Hematopoietic multipotent progenitor cell treated with erythropoietin and hydrocortisone succinate and interleukin-3 and kit ligand, for 6 days (in vitro differentiated cells): ENCODE measurements around the gene YEATS4.
A peak's percentile ranks its signal among the peaks of the same experiment; 100 is the strongest.

ENCODE experiments used
- DNase-seq: peaks from one replicate; pipeline ENCODE4 v3.0.0-alpha.2; 2015

Gene YEATS4

GRCh38 chr12:69396041-69396440, 36.5 kb downstream of the YEATS4 start:
- no peak for DNase-seq

- DNase-seq: no peak
Measured at GRCh38 chr12:69396963-69397362, 37.4 kb downstream of the YEATS4 start.

- DNase-seq: no peak
Measured at GRCh38 chr12:69397978-69398377, 38.4 kb downstream of the YEATS4 start.

- no peak for DNase-seq
Measured at GRCh38 chr12:69401940-69402339, 42.4 kb downstream of the YEATS4 start.

GRCh38 chr12:69404851-69405565, 45.5 kb downstream of the YEATS4 start:
- no peak for DNase-seq

- DNase-seq: no peak
Measured at GRCh38 chr12:69405566-69405865, 46.0 kb downstream of the YEATS4 start.

GRCh38 chr12:69406217-69406616, 46.7 kb downstream of the YEATS4 start:
- DNase-seq: no peak

GRCh38 chr12:69410571-69410970, 51.0 kb downstream of the YEATS4 start:
- DNase-seq: no peak

GRCh38 chr12:69412655-69413054, 53.1 kb downstream of the YEATS4 start:
- DNase-seq: no peak

GRCh38 chr12:69415471-69416275, 56.1 kb downstream of the YEATS4 start:
- peak; percentile 77 for DNase-seq

- no peak for DNase-seq
Measured at GRCh38 chr12:69417231-69417630, 57.7 kb downstream of the YEATS4 start.

- no peak for DNase-seq
Measured at GRCh38 chr12:69417741-69418167, 58.2 kb downstream of the YEATS4 start.

GRCh38 chr12:69419701-69420100, 60.2 kb downstream of the YEATS4 start:
- DNase-seq: no peak

- no peak for DNase-seq
Measured at GRCh38 chr12:69421548-69421947, 62.0 kb downstream of the YEATS4 start.

GRCh38 chr12:69423037-69423905, 63.7 kb downstream of the YEATS4 start:
- no peak for DNase-seq

- peak; percentile 26 for DNase-seq
Measured at GRCh38 chr12:69425417-69425816, 65.9 kb downstream of the YEATS4 start.

- DNase-seq: no peak
Measured at GRCh38 chr12:69428351-69429073, 69.0 kb downstream of the YEATS4 start.

GRCh38 chr12:69430942-69431590, 71.5 kb downstream of the YEATS4 start:
- no peak for DNase-seq

GRCh38 chr12:69431591-69432222, 72.2 kb downstream of the YEATS4 start:
- no peak for DNase-seq

- DNase-seq: no peak
Measured at GRCh38 chr12:69433653-69434052, 74.1 kb downstream of the YEATS4 start.

- no peak for DNase-seq
Measured at GRCh38 chr12:69435644-69436043, 76.1 kb downstream of the YEATS4 start.

GRCh38 chr12:69437073-69437472, 77.5 kb downstream of the YEATS4 start:
- no peak for DNase-seq
